Measurements from ENCODE around the gene ADM2. TPM values are rescaled to one million over a fixed set of nuclear protein-coding genes. Genes with fewer than 3 reads are reported as not detected.

Gene ADM2
- total RNA-seq, 1 donor from 2014 or later = 23.0 TPM

DNA sequence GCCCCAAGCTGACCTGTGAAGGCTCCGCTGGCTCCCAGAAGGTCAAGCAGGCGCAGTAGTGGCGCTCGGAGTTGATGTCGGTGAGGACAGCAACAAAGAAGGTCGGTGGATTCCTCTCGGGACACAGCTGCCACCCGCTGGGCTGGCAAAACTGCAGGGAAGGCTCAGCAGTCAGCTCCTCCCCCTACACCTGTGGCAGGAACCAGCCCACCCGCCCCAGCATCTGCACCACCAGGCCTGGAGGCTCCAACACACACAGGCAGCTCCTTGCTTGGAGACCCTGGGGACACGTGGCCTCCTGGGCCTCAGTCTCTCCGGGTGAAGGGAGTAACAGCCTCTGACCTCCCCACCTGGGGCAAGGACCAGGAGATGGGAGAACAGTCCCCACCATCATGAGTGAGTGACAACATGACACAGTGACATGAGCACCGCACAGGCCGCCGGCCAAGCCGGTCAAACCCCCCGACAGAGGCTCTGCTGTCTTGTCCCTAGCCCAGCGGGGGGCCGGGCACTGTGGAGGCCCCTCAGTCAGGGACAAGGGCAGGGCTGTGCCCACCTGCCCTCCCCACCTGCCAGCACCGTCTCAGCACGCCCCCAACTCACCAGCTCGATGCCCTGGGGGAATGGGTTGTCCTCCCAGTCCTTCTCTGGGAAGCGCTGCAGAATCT, 13.4 kb upstream of the ADM2 start:
- H2AFZ ChIP-seq (ENCODE audit: low read depth, low read length) = no peak overlapping the region
- peaks cover 53% of the 10 kb centered on the region for H3K79me2 ChIP-seq (ENCODE audit: insufficient read depth, low read length)
- Mint-ChIP-seq H3K4me3 (ENCODE audit: unreplicated experiment) (no peak overlapping the region), H3K36me3 (ENCODE audit: low read depth, unreplicated experiment) (peaks cover 2% of the 10 kb centered on the region), H3K9me3 (ENCODE audit: unreplicated experiment) (no peaks in the 10 kb centered on the region), H3K27me3 (ENCODE audit: low read depth, unreplicated experiment) (no peaks in the 10 kb centered on the region), H3K27ac (ENCODE audit: unreplicated experiment) (no peak overlapping the region), H3K4me1 (ENCODE audit: low read depth, unreplicated experiment) (peaks cover 10% of the 10 kb centered on the region)
- no peak for FAIRE-seq
- peaks cover 19% of the 10 kb centered on the region for H3K4me1 ChIP-seq (ENCODE audit: insufficient read depth, low read length)
- no peak overlapping the region for H3K4me2 ChIP-seq (ENCODE audit: low read length)
- DNase-seq (ENCODE audit: low read depth) = no peak
- H3K27ac ChIP-seq (ENCODE audit: low read depth, low read length) = no peak overlapping the region
- H3K9me3 ChIP-seq (ENCODE audit: insufficient read depth, low read depth, low read length) = no peaks in the 10 kb centered on the region
- H3K4me3 ChIP-seq (ENCODE audit: insufficient read depth, low read depth, low read length) = no peak overlapping the region
- H3K27me3 ChIP-seq (ENCODE audit: insufficient read depth, low read length) = no peaks in the 10 kb centered on the region
- H4K20me1 ChIP-seq (ENCODE audit: insufficient read depth, low read length) = peaks cover 71% of the 10 kb centered on the region
- TF ChIP-seq EZH2 (IDR thresholded peaks at IDR 0.05; ENCODE audit: insufficient read depth, low read length) = no peak
- peaks cover 4% of the 10 kb centered on the region for H3K36me3 ChIP-seq (ENCODE audit: insufficient read depth, low read length)
- H3K9ac ChIP-seq (ENCODE audit: low read length) = no peak overlapping the region

DNA sequence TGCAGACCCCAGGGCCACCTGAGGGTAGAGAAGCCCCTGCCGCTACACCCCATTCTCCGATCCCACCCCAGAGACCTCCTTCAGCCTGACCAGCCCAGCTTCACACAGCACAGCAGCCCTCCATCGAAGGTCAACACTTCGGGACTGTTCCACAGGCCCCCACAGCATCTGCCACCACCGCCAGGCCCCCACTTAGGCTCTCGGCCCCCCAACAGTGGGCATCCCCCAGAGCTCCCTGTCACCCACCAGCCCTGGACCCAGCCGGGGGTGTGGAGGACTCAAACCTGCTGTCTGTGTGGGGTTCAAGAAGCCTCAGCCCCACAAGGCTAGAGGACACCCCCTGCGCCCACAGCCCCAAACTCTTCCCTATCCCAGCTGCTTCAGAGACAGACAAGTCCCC, 12.7 kb upstream of the ADM2 start:
- Histone ChIP-seq H2AFZ (ENCODE audit: low read depth, low read length) (no peak overlapping the region), H3K9ac (ENCODE audit: low read length) (no peak overlapping the region), H4K20me1 (ENCODE audit: insufficient read depth, low read length) (peaks cover 72% of the 10 kb centered on the region), H3K4me3 (ENCODE audit: insufficient read depth, low read depth, low read length) (no peak overlapping the region), H3K27me3 (ENCODE audit: insufficient read depth, low read length) (no peaks in the 10 kb centered on the region), H3K9me3 (ENCODE audit: insufficient read depth, low read depth, low read length) (no peaks in the 10 kb centered on the region), H3K36me3 (ENCODE audit: insufficient read depth, low read length) (peaks cover 2% of the 10 kb centered on the region), H3K4me1 (ENCODE audit: insufficient read depth, low read length) (peaks cover 26% of the 10 kb centered on the region), H3K4me2 (ENCODE audit: low read length) (no peak overlapping the region), H3K27ac (ENCODE audit: low read depth, low read length) (no peak overlapping the region), H3K79me2 (ENCODE audit: insufficient read depth, low read length) (peaks cover 60% of the 10 kb centered on the region)
- no peak for TF ChIP-seq EZH2 (IDR thresholded peaks at IDR 0.05; ENCODE audit: insufficient read depth, low read length)
- TF ChIP-seq, protein P1, sequence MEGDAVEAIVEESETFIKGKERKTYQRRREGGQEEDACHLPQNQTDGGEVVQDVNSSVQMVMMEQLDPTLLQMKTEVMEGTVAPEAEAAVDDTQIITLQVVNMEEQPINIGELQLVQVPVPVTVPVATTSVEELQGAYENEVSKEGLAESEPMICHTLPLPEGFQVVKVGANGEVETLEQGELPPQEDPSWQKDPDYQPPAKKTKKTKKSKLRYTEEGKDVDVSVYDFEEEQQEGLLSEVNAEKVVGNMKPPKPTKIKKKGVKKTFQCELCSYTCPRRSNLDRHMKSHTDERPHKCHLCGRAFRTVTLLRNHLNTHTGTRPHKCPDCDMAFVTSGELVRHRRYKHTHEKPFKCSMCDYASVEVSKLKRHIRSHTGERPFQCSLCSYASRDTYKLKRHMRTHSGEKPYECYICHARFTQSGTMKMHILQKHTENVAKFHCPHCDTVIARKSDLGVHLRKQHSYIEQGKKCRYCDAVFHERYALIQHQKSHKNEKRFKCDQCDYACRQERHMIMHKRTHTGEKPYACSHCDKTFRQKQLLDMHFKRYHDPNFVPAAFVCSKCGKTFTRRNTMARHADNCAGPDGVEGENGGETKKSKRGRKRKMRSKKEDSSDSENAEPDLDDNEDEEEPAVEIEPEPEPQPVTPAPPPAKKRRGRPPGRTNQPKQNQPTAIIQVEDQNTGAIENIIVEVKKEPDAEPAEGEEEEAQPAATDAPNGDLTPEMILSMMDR (IDR thresholded peaks at IDR 0.05; ENCODE audit: insufficient read depth, low read depth, low read length) = no peak
- Mint-ChIP-seq H3K27ac (ENCODE audit: unreplicated experiment) (no peak overlapping the region), H3K4me1 (ENCODE audit: low read depth, unreplicated experiment) (peaks cover 16% of the 10 kb centered on the region), H3K9me3 (ENCODE audit: unreplicated experiment) (no peaks in the 10 kb centered on the region), H3K4me3 (ENCODE audit: unreplicated experiment) (peak overlapping the region; percentile 29), H3K36me3 (ENCODE audit: low read depth, unreplicated experiment) (peaks cover 4% of the 10 kb centered on the region), H3K27me3 (ENCODE audit: low read depth, unreplicated experiment) (no peaks in the 10 kb centered on the region)
- FAIRE-seq = no peak
- no peak for DNase-seq (ENCODE audit: low read depth)

DNA sequence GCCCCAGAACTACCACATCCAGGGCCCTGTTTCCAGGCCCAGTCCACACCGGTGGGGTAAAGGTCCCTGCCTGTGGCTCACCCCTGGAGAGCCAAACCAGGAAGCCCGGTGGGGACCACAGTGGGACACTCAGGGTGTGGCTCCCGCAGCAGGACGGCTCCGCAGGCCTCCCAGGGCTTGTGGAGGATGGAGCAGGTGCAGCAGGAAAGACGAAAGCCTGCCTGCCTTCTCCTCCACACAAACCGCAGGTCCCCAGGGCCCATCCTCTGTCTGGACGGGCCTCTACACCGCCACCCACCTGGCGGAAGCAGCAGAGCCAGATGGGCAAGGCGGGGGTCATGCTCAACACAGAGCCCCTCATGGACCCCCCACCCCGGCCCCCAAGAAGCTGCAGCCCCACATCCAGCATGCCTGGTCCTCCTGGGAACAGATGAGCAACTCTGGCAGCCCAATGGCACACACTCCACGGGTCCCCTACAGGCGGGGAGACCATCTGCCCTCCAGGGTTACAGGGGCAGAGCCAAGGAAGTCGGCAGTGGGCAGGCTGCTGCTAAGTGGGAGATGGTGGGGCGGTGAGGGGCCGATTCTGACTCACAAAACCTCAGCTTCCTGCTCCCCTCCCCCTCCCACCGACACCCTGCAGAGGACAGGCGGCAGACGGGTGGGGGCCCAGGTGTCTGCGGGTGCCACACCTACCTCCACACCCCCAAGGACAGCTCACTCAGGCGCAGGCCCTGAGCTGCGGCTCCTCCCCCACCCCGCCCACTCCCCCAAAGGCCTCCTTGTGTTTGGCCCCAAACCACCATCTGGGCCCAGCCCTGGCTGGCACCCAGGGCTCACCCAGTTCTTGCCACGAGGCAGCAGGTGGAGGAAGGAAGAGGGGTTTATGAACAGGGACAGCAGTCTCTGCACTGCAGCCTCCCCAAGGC, 11.7 kb upstream of the ADM2 start:
- Histone ChIP-seq H3K9me3 (ENCODE audit: insufficient read depth, low read depth, low read length) (no peaks in the 10 kb centered on the region), H3K79me2 (ENCODE audit: insufficient read depth, low read length) (peaks cover 67% of the 10 kb centered on the region), H3K4me3 (ENCODE audit: insufficient read depth, low read depth, low read length) (no peak overlapping the region), H3K9ac (ENCODE audit: low read length) (no peak overlapping the region), H3K27ac (ENCODE audit: low read depth, low read length) (no peak overlapping the region), H3K27me3 (ENCODE audit: insufficient read depth, low read length) (no peaks in the 10 kb centered on the region), H4K20me1 (ENCODE audit: insufficient read depth, low read length) (peaks cover 75% of the 10 kb centered on the region), H3K36me3 (ENCODE audit: insufficient read depth, low read length) (no peaks in the 10 kb centered on the region), H3K4me1 (ENCODE audit: insufficient read depth, low read length) (peaks cover 31% of the 10 kb centered on the region), H3K4me2 (ENCODE audit: low read length) (peak overlapping the region; percentile 63), H2AFZ (ENCODE audit: low read depth, low read length) (no peak overlapping the region)
- H3K9me3 Mint-ChIP-seq (ENCODE audit: unreplicated experiment) = no peaks in the 10 kb centered on the region
- no peak overlapping the region for H3K27ac Mint-ChIP-seq (ENCODE audit: unreplicated experiment)
- DNase-seq (ENCODE audit: low read depth) = peak; percentile 42
- H3K4me1 Mint-ChIP-seq (ENCODE audit: low read depth, unreplicated experiment) = peaks cover 19% of the 10 kb centered on the region
- H3K36me3 Mint-ChIP-seq (ENCODE audit: low read depth, unreplicated experiment) = peaks cover 4% of the 10 kb centered on the region
- no peak overlapping the region for H3K4me3 Mint-ChIP-seq (ENCODE audit: unreplicated experiment)
- no peak for FAIRE-seq
- H3K27me3 Mint-ChIP-seq (ENCODE audit: low read depth, unreplicated experiment) = no peaks in the 10 kb centered on the region
- TF ChIP-seq, protein P1 (IDR thresholded peaks at IDR 0.05; ENCODE audit: insufficient read depth, low read depth, low read length) = no peak
- TF ChIP-seq EZH2 (IDR thresholded peaks at IDR 0.05; ENCODE audit: insufficient read depth, low read length) = no peak
